HL-60 (cell line): Measurements from ENCODE around the gene WAC.

Experiments
- DNase-seq, 2 experiments: peaks; one replicate each; pipeline ENCODE4 v3.0.0-alpha.2; 2010 to 2020; ENCODE audit warnings: low read depth in 1 of 2, low spot score in 1 of 2
- H3K27ac ChIP-seq: fragments of 250-450 bp; sonication (Bioruptor Pico); replicated peaks from 2 replicates; pipeline ENCODE4 v1.5.1; 2020; ENCODE audit warnings: mild to moderate bottlenecking, moderate library complexity
- H3K27me3 ChIP-seq: fragments of 250-450 bp; sonication (Bioruptor Pico); 2 replicates; pipeline ENCODE4 v1.5.1; 2021; ENCODE audit warnings: mild to moderate bottlenecking, moderate library complexity; ENCODE audit not compliant: insufficient read depth, poor library complexity, severe bottlenecking
- H3K4me3 ChIP-seq: replicated peaks from 2 replicates; pipeline ENCODE4 v1.5.1; 2011; ENCODE audit warnings: mild to moderate bottlenecking, control low read depth, low read length; ENCODE audit not compliant: insufficient read depth
- GABPA ChIP-seq: IDR thresholded peaks from 2 replicates; pipeline ENCODE4 v1.6.1; 2012; ENCODE audit warnings: low read depth
- POLR2AphosphoS5 ChIP-seq: IDR thresholded peaks from 2 replicates; pipeline ENCODE4 v1.6.1; 2012; ENCODE audit warnings: low read depth
- SPI1 ChIP-seq: IDR thresholded peaks from 2 replicates; pipeline ENCODE4 v1.6.1; 2012; ENCODE audit warnings: low read depth, mild to moderate bottlenecking, borderline replicate concordance
- TF ChIP-seq, protein P1 (sequence below): IDR thresholded peaks from 2 replicates; pipeline ENCODE4 v1.6.1; 2012; ENCODE audit warnings: low read depth; ENCODE audit not compliant: insufficient replicate concordance
- TF ChIP-seq, protein P2 (sequence below): IDR thresholded peaks from one replicate; pipeline ENCODE4 v1.5.1; 2011; ENCODE audit warnings: low read length, control low read depth, inconsistent platforms; ENCODE audit not compliant: insufficient read depth

The WAC gene

DNA sequence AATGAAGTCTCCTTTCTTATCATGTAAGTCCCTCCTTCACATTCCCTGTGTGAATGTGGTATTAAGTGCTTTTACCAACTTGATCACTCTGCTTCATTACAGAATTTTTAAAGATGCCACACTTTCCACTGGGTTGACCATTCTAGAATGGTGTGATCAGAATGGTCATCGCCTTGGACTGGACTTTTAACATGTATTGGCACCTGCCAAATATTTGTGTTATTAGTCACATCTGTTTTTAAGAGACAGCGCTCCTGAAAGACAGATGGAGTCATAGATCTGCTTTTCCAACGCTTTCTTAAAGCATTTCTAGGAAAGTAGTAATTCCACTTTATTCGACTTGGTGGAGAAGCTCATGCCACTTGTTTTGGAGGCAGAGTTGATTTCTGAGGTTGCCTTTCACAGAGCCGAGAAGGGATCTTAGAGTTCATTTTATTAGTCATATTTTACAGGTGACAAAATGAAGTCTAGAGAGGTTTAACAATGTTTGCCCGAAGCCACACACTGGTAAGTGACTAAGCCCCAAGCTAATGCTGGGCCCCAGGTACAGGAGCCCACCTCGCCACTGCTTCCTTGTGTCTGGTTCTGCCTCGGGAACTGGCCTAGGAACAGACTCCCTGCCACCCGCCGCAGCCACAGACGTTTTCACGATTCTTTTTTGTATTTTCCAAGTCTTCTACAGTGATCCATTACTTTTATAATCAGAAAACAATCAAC is 134.0 kb downstream of the WAC start:
- Histone ChIP-seq H3K27me3 (peaks cover 18% of the 10 kb centered on the region), H3K4me3 (no peak overlapping the region), H3K27ac (no peak overlapping the region)
- TF ChIP-seq, protein P1, sequence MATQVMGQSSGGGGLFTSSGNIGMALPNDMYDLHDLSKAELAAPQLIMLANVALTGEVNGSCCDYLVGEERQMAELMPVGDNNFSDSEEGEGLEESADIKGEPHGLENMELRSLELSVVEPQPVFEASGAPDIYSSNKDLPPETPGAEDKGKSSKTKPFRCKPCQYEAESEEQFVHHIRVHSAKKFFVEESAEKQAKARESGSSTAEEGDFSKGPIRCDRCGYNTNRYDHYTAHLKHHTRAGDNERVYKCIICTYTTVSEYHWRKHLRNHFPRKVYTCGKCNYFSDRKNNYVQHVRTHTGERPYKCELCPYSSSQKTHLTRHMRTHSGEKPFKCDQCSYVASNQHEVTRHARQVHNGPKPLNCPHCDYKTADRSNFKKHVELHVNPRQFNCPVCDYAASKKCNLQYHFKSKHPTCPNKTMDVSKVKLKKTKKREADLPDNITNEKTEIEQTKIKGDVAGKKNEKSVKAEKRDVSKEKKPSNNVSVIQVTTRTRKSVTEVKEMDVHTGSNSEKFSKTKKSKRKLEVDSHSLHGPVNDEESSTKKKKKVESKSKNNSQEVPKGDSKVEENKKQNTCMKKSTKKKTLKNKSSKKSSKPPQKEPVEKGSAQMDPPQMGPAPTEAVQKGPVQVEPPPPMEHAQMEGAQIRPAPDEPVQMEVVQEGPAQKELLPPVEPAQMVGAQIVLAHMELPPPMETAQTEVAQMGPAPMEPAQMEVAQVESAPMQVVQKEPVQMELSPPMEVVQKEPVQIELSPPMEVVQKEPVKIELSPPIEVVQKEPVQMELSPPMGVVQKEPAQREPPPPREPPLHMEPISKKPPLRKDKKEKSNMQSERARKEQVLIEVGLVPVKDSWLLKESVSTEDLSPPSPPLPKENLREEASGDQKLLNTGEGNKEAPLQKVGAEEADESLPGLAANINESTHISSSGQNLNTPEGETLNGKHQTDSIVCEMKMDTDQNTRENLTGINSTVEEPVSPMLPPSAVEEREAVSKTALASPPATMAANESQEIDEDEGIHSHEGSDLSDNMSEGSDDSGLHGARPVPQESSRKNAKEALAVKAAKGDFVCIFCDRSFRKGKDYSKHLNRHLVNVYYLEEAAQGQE = no peak
- TF ChIP-seq POLR2AphosphoS5 (no peak), GABPA (no peak), SPI1 (no peak)
- TF ChIP-seq, protein P2, sequence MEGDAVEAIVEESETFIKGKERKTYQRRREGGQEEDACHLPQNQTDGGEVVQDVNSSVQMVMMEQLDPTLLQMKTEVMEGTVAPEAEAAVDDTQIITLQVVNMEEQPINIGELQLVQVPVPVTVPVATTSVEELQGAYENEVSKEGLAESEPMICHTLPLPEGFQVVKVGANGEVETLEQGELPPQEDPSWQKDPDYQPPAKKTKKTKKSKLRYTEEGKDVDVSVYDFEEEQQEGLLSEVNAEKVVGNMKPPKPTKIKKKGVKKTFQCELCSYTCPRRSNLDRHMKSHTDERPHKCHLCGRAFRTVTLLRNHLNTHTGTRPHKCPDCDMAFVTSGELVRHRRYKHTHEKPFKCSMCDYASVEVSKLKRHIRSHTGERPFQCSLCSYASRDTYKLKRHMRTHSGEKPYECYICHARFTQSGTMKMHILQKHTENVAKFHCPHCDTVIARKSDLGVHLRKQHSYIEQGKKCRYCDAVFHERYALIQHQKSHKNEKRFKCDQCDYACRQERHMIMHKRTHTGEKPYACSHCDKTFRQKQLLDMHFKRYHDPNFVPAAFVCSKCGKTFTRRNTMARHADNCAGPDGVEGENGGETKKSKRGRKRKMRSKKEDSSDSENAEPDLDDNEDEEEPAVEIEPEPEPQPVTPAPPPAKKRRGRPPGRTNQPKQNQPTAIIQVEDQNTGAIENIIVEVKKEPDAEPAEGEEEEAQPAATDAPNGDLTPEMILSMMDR = no peak
- DNase-seq = no peak

DNA sequence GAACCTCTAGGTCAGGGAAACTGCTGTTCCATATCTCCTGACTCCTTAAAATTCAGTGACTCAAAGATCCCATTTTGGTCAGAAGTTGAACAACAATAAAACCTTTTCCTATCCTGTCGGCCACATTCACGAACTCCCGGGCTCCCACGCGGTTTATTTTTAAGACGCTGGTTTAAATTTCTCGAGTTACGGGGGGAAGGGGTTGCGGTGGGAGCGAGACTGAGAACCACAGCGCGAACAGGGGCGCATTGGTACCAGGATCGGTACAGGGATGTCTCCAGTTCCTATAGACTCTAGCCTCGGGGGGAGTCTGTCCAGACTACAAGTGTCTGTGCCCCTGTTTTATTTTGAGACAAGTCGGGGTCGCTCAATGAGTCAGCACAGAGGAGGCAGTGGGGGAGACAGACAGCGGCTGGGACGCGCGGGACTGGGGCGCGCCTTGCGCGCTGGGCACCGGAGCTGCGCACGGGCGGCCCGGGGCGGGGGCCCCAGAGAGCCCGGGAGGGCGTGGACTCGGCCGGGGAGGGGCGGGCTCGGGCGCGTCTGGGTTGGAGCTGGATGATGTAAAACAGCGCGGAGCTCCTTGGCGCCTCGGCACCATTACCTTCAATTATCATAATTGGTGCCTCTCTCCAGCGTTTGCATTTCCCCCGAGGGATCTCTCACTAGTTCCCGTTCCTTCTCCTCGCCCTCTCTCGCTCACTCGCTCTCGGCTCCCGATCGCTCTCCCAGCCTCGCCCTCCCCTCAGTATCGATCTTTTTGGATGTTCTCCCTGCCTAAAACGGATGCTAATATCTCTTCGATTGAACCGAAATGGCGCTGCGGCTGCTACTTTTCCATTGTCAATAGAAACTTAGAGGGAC is 135.7 kb downstream of the WAC start:
- TF ChIP-seq, protein P1 = no peak
- TF ChIP-seq POLR2AphosphoS5 (no peak), SPI1 (no peak), GABPA (no peak)
- TF ChIP-seq, protein P2 = no peak
- no peak for DNase-seq
- Histone ChIP-seq H3K27ac (no peak overlapping the region), H3K4me3 (no peak overlapping the region), H3K27me3 (peaks cover 22% of the 10 kb centered on the region)

DNA sequence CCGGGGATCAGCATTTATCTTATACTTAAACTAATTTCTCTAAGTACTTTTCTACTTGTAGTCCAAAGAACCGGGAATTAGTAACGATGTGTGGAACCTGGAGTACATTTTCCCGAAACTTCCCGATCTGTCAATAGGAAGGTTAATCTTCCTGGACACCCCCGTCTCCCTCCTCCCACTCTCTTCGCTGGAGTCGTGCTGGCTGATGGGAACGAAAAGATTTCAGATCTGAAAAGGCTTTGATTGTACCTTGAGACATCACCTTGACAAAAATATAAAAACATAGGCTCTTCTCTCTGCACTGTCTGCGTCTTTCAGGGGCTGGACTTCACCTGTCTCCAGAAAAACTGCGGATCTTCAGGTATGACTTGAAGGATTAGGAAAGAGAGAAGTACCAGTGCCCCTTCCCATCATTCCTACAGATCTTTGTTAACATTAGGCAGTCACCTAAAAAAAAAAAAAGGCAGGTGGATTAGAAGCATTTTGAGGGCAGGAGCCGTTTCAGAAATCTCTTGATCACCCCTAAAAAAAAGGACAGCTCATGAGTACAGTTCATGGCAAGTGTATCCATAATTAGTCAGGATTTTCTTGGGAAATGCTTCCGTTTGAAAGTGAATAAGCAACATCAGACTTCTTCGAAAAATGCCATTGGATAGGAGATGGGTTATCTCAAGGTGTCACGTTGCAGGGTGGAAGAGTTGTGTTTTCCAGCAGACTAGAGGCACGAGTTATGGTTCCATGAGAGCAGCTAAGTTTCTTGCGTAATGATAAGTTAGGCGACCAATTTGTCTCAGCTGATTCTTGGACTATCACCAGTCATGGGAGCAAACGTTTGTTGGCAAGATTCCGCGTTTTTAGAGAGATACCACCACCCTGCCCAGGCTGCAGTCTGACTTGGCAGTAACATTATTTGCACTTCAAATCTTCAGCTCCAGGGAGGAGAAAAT is 136.6 kb downstream of the WAC start:
- Histone ChIP-seq H3K27me3 (peaks cover 22% of the 10 kb centered on the region), H3K4me3 (no peak overlapping the region), H3K27ac (no peak overlapping the region)
- DNase-seq = no peak
- TF ChIP-seq, protein P2 = no peak
- TF ChIP-seq, protein P1 = no peak
- no peak for TF ChIP-seq SPI1
- TF ChIP-seq GABPA = no peak
- no peak for TF ChIP-seq POLR2AphosphoS5
